ENCODE results near the gene CHCHD6.

Gene CHCHD6

DNA sequence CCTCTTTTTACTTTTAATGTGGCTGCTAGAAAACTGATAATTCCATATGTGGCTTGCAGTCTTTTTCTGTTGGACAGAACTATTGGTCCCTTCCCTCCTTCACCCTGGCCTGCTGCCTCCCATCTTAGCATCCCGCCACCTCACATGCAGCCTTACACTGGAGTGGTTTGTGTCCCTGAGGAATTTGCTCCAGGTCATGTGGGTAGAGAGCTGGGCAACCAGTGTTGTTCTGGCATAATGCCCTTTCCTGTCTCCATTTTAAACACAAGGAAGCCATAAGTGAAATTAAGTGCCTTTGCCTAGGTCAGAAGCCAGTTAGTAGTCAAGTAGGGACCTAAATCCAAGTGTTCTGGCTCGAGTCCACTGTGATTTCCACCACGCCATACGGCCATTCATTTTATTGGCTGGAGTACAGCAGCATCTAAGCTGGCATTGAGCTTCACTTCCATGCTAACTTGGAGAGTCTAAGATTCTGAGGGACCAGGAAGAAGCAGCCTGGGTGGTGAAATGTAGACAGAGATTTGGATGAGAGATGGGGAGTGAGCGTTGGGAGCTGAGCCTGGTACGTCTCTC is 232.9 kb downstream of the CHCHD6 start:
- no peak overlapping the region for H2AFZ ChIP-seq
- no peak overlapping the region for H3K4me2 ChIP-seq (ENCODE audit: low read length)
- no peaks in the 10 kb centered on the region for H3K4me1 ChIP-seq
- no peaks in the 10 kb centered on the region for H3K36me3 ChIP-seq (ENCODE audit: control insufficient read depth, insufficient read depth, low read length)
- H3K27ac ChIP-seq = no peak overlapping the region
- H3K9ac ChIP-seq = no peak overlapping the region
- H3K4me3 ChIP-seq (ENCODE audit: low read depth, low read length) = no peak overlapping the region
- H3K27me3 ChIP-seq (ENCODE audit: control insufficient read depth, insufficient read depth, low read length) = no peaks in the 10 kb centered on the region
- H3K9me3 ChIP-seq (ENCODE audit: control insufficient read depth, low read length) = no peaks in the 10 kb centered on the region
- no peaks in the 10 kb centered on the region for H3K79me2 ChIP-seq
- TF ChIP-seq, protein P1, sequence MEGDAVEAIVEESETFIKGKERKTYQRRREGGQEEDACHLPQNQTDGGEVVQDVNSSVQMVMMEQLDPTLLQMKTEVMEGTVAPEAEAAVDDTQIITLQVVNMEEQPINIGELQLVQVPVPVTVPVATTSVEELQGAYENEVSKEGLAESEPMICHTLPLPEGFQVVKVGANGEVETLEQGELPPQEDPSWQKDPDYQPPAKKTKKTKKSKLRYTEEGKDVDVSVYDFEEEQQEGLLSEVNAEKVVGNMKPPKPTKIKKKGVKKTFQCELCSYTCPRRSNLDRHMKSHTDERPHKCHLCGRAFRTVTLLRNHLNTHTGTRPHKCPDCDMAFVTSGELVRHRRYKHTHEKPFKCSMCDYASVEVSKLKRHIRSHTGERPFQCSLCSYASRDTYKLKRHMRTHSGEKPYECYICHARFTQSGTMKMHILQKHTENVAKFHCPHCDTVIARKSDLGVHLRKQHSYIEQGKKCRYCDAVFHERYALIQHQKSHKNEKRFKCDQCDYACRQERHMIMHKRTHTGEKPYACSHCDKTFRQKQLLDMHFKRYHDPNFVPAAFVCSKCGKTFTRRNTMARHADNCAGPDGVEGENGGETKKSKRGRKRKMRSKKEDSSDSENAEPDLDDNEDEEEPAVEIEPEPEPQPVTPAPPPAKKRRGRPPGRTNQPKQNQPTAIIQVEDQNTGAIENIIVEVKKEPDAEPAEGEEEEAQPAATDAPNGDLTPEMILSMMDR (IDR thresholded peaks at IDR 0.05) = no peak

DNA sequence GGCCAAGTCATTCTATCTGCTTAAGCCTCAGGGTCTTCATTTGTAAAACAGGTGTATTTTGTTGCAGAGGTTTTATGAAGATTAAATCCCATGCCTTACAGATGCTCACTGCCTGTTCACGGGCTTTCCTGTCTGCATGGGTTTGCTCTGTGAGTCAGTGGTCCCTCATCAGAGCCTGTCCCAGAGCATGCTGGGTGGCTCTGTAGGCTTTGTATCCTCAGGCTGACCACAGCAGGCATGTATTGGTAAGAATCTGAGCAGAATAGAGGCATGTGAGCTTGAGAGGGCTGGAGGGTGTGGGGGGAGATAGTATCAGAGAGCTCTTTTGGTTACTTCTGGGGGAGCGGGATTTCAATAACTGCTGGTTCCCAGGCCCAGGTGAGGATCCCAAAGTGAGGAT is 233.5 kb downstream of the CHCHD6 start:
- Histone ChIP-seq H3K79me2 (no peaks in the 10 kb centered on the region), H2AFZ (no peak overlapping the region), H3K9me3 (ENCODE audit: control insufficient read depth, low read length) (no peaks in the 10 kb centered on the region), H3K4me3 (ENCODE audit: low read depth, low read length) (no peak overlapping the region), H3K27ac (no peak overlapping the region), H3K27me3 (ENCODE audit: control insufficient read depth, insufficient read depth, low read length) (no peaks in the 10 kb centered on the region), H3K4me2 (ENCODE audit: low read length) (no peak overlapping the region), H3K9ac (no peak overlapping the region), H3K4me1 (no peaks in the 10 kb centered on the region), H3K36me3 (ENCODE audit: control insufficient read depth, insufficient read depth, low read length) (no peaks in the 10 kb centered on the region)
- TF ChIP-seq, protein P1 (IDR thresholded peaks at IDR 0.05) = no peak

DNA sequence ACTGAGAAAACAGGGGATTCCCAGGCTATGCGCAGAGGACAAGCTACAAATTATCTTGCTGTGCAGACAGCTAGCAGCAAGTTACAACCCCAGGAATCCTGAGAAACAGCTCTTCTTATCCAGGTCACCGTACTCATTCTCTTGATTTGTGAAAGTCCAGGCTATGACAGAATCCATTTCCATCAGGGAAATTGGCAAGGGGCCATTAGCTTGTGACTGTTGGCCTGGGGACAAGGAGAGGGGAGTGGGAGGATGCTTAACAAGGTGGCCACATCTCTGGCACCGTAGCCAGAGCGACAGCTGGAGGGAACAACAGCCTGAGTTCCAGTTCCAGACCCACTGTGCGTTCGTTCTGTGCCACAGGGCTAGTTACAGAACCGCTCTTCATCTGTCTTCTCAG is 233.9 kb downstream of the CHCHD6 start:
- H2AFZ ChIP-seq = no peak overlapping the region
- H3K4me1 ChIP-seq = no peaks in the 10 kb centered on the region
- H3K27me3 ChIP-seq (ENCODE audit: control insufficient read depth, insufficient read depth, low read length) = no peaks in the 10 kb centered on the region
- no peak overlapping the region for H3K4me3 ChIP-seq (ENCODE audit: low read depth, low read length)
- no peak overlapping the region for H3K4me2 ChIP-seq (ENCODE audit: low read length)
- H3K36me3 ChIP-seq (ENCODE audit: control insufficient read depth, insufficient read depth, low read length) = no peaks in the 10 kb centered on the region
- H3K79me2 ChIP-seq = no peaks in the 10 kb centered on the region
- no peak overlapping the region for H3K9ac ChIP-seq
- no peak overlapping the region for H3K27ac ChIP-seq
- TF ChIP-seq, protein P1 (IDR thresholded peaks at IDR 0.05) = no peak
- no peaks in the 10 kb centered on the region for H3K9me3 ChIP-seq (ENCODE audit: control insufficient read depth, low read length)

DNA sequence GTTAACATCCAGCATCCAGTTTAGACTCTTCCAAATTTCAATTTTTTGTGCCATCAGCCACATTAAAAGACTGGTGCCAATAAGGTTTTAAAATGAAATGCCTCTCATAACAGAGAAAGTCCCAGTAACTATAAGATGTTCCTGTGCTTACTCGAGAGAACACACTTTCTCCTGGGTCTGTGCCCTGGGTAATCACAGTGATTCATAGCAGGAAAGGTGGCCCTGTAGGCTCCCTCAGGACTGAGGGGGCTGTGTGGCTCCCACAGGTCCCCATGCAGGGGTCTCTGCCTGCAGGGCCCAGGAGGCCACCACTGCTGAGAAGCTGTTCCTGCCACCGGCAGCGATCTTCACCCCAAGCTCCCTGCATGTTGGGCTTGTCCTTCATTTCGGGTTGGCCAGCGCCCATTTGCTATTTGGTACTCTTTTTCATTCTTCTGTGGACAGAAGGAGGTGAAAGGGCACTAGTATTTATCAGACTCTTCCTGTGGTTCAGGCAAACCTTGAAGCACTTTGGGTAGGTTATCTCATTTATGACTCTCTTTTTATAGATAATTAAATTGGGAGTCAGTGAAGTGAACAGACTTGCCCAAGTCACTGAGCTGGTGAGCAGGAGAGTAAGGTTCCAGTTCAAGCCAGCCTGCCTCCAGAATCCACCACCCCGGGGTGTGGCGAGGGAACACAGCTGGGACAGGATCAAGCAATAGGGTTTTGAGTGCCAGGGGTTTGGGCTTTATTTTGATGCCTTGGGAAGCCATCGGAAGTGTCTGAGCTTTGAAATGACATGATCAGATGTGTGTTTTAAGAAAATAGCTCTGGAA is 234.7 kb downstream of the CHCHD6 start:
- Histone ChIP-seq H3K36me3 (ENCODE audit: control insufficient read depth, insufficient read depth, low read length) (no peaks in the 10 kb centered on the region), H3K79me2 (no peaks in the 10 kb centered on the region), H3K9ac (no peak overlapping the region), H3K27ac (no peak overlapping the region), H2AFZ (no peak overlapping the region), H3K9me3 (ENCODE audit: control insufficient read depth, low read length) (no peaks in the 10 kb centered on the region), H3K4me1 (no peaks in the 10 kb centered on the region), H3K27me3 (ENCODE audit: control insufficient read depth, insufficient read depth, low read length) (no peaks in the 10 kb centered on the region), H3K4me2 (ENCODE audit: low read length) (no peak overlapping the region), H3K4me3 (ENCODE audit: low read depth, low read length) (no peak overlapping the region)
- TF ChIP-seq, protein P1 (IDR thresholded peaks at IDR 0.05) = no peak

DNA sequence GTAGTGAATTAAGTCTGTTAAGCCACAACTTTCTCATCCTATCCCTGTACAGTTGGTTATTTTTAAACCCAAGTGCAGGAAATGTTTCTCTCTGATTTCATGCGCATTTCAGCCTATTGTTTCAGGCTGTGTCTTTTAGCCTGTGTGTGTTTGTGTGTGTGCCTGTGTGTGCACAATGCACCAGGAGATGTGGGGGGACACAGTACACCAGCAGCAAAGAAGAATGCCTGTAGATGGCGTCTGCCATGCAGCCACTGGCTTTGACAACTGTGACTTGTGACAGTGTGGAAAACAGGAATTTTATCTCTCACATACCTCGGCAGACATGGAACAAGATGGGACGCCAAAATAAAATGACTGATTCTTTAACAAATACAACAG is 235.3 kb downstream of the CHCHD6 start:
- H2AFZ ChIP-seq = no peak overlapping the region
- no peaks in the 10 kb centered on the region for H3K4me1 ChIP-seq
- H3K36me3 ChIP-seq (ENCODE audit: control insufficient read depth, insufficient read depth, low read length) = no peaks in the 10 kb centered on the region
- TF ChIP-seq, protein P1 (IDR thresholded peaks at IDR 0.05) = peak; percentile 24
- H3K9ac ChIP-seq = no peak overlapping the region
- no peaks in the 10 kb centered on the region for H3K79me2 ChIP-seq
- no peak overlapping the region for H3K4me3 ChIP-seq (ENCODE audit: low read depth, low read length)
- H3K4me2 ChIP-seq (ENCODE audit: low read length) = no peak overlapping the region
- no peaks in the 10 kb centered on the region for H3K27me3 ChIP-seq (ENCODE audit: control insufficient read depth, insufficient read depth, low read length)
- H3K9me3 ChIP-seq (ENCODE audit: control insufficient read depth, low read length) = no peaks in the 10 kb centered on the region
- no peak overlapping the region for H3K27ac ChIP-seq
